HCT116 (cell line): ENCODE measurements around the gene ZBTB21. TPM values are rescaled to one million over a fixed set of nuclear protein-coding genes. Genes with fewer than 3 reads are reported as not detected.

Source experiments
- ATAC-seq: fragments of 200-7000 bp; cut with Tn5 transposase; 2 replicates; pipeline ENCODE4 v1.9.1; 2020; ENCODE audit warnings: mild to moderate bottlenecking, moderate library complexity
- BruUV-seq: library from RNA; stranded (reverse); fragments of 400-500 nt; replicated peaks from 2 replicates; lab custom pipeline; 2021; lab: Mats Ljungman, UMichigan
- CTCF ChIA-PET: fragments of 300-600 bp; sonication (Branson Sonifier 250); formaldehyde crosslinking; loops from one replicate; lab custom pipeline; 2021; ENCODE audit warnings: antibody characterized with exemption; lab: Charles Lee
- POLR2A ChIA-PET: fragments of 300-600, 350-600 bp; sonication (Branson Sonifier 250); formaldehyde crosslinking; loops from one replicate; lab custom pipeline; 2021; ENCODE audit warnings: antibody characterized with exemption; lab: Charles Lee
- RAD21 ChIA-PET, 2 experiments: fragments of 300-600 bp; sonication (Branson Sonifier 250); formaldehyde crosslinking; loops; one replicate each; lab custom pipeline; 2023; ENCODE audit warnings: low total read pairs in 2 of 2; ENCODE audit not compliant: uncharacterized antibody in 2 of 2, unreplicated experiment in 2 of 2, low non-redundant PET in 1 of 2; lab: Charles Lee
- DNase-seq: peaks from one replicate; pipeline ENCODE4 v3.0.0-alpha.2; 2010; ENCODE audit warnings: low read depth, low spot score
- H2AFZ ChIP-seq: fragments of 200-600 bp; shearing (Covaris generic), sonication (generic); 2 replicates; pipeline ENCODE4 v1.6.1; 2017; ENCODE audit warnings: low read depth, mixed run types, mixed read lengths, antibody characterized with exemption, low read length; ENCODE audit not compliant: poor library complexity, severe bottlenecking
- H3K27ac ChIP-seq: 2 replicates; pipeline ENCODE4 v1.5.1; 2012; ENCODE audit warnings: low read depth, low read length
- H3K27me3 ChIP-seq: fragments of 200-600 bp; sonication (generic); 2 replicates; pipeline ENCODE4 v1.6.1; 2016; ENCODE audit warnings: mixed run types, low read length, mixed read lengths; ENCODE audit not compliant: insufficient read depth
- H3K36me3 ChIP-seq, 2 experiments: fragments of 200-500 bp in 1 of 2; fragments of 200-600 bp in 1 of 2; sonication (Bioruptor generic) in 1 of 2; sonication (generic) in 1 of 2; 2 replicates each; pipeline versions ENCODE4 v1.5.1 to v1.6.1; 2014 to 2016; ENCODE audit warnings: low read length in 2 of 2, inconsistent platforms in 1 of 2, mixed read lengths in 1 of 2, mixed run types in 1 of 2; ENCODE audit not compliant: insufficient read depth in 2 of 2, control insufficient read depth in 1 of 2
- H3K4me1 ChIP-seq, 2 experiments: fragments of 200-600 bp in 1 of 2; sonication (generic) in 1 of 2; 2 replicates each; pipeline versions ENCODE4 v1.5.1 to v1.6.1; 2012 to 2017; ENCODE audit warnings: low read length in 2 of 2, inconsistent platforms in 1 of 2, mild to moderate bottlenecking in 1 of 2, mixed read lengths in 1 of 2, mixed run types in 1 of 2, moderate library complexity in 1 of 2; ENCODE audit not compliant: insufficient read depth in 2 of 2, control insufficient read depth in 1 of 2
- H3K4me2 ChIP-seq: fragments of 200-600 bp; sonication (generic); 2 replicates; pipeline ENCODE4 v1.6.1; 2017; ENCODE audit warnings: mixed run types, low read length, mixed read lengths
- H3K4me3 ChIP-seq, 2 experiments: fragments of 200-600 bp in 1 of 2; sonication (generic) in 1 of 2; replicated peaks in 1 of 2; 2 replicates each; pipeline ENCODE4 v1.5.1; 2011 to 2016; ENCODE audit warnings: low read length in 2 of 2, control low read depth in 1 of 2, low read depth in 1 of 2, mild to moderate bottlenecking in 1 of 2, mixed read lengths in 1 of 2, mixed run types in 1 of 2
- H3K79me2 ChIP-seq: fragments of 200-600 bp; sonication (generic); 2 replicates; pipeline ENCODE4 v1.6.1; 2017; ENCODE audit warnings: mild to moderate bottlenecking, mixed run types, low read length, moderate library complexity, mixed read lengths; ENCODE audit not compliant: insufficient read depth
- H3K9ac ChIP-seq: fragments of 200-600 bp; sonication (generic); 2 replicates; pipeline ENCODE4 v1.6.1; 2016; ENCODE audit warnings: low read length, mixed read lengths
- H3K9me2 ChIP-seq: fragments of 200-600 bp; sonication (generic), shearing (Covaris generic); 2 replicates; pipeline ENCODE4 v1.6.1; 2017; ENCODE audit warnings: mixed run types, mild to moderate bottlenecking, moderate library complexity; ENCODE audit not compliant: insufficient read depth
- H3K9me3 ChIP-seq, 2 experiments: fragments of 200-500 bp in 1 of 2; fragments of 200-600 bp in 1 of 2; sonication (Bioruptor generic) in 1 of 2; sonication (generic) in 1 of 2; 2 replicates each; pipeline ENCODE4 v1.6.1; 2014 to 2017; ENCODE audit warnings: low read length in 2 of 2, mixed read lengths in 2 of 2, inconsistent platforms in 1 of 2, low read depth in 1 of 2, mild to moderate bottlenecking in 1 of 2, mixed run types in 1 of 2, moderate library complexity in 1 of 2; ENCODE audit not compliant: control insufficient read depth in 1 of 2, insufficient read depth in 1 of 2
- H4K20me1 ChIP-seq: fragments of 200-600 bp; sonication (generic), shearing (Covaris generic); 2 replicates; pipeline ENCODE4 v1.6.1; 2017; ENCODE audit warnings: mixed run types, mild to moderate bottlenecking, moderate library complexity; ENCODE audit not compliant: insufficient read depth
- CEBPB ChIP-seq: IDR thresholded peaks from 2 replicates; pipeline ENCODE4 v1.6.1; 2012; ENCODE audit warnings: low read depth
- ELF1 ChIP-seq: IDR thresholded peaks from 2 replicates; pipeline ENCODE4 v1.6.1; 2012; ENCODE audit warnings: low read depth, borderline replicate concordance
- EZH2phosphoT487 ChIP-seq: fragments of 200-600 bp; IDR thresholded peaks from 2 replicates; pipeline ENCODE4 v1.6.1; 2018; ENCODE audit warnings: antibody characterized with exemption, borderline replicate concordance
- JUND ChIP-seq: IDR thresholded peaks from 2 replicates; pipeline ENCODE4 v1.6.1; 2012
- POLR2A ChIP-seq: IDR thresholded peaks from 2 replicates; pipeline ENCODE4 v1.7.0; 2011; ENCODE audit warnings: borderline replicate concordance; ENCODE audit not compliant: insufficient read depth, insufficient read length; ENCODE audit errors: extremely low read depth
- POLR2AphosphoS5 ChIP-seq: IDR thresholded peaks from 2 replicates; pipeline ENCODE4 v1.6.1; 2011; ENCODE audit warnings: mild to moderate bottlenecking, low read depth, low read length, moderate library complexity
- SIN3A ChIP-seq: IDR thresholded peaks from 2 replicates; pipeline ENCODE4 v1.6.1; 2012; ENCODE audit warnings: low read depth
- SRF ChIP-seq: IDR thresholded peaks from 2 replicates; pipeline ENCODE4 v1.6.1; 2012; ENCODE audit warnings: low read depth
- YY1 ChIP-seq: IDR thresholded peaks from 2 replicates; pipeline ENCODE4 v1.6.1; 2011; ENCODE audit warnings: low read length, low read depth, moderate library complexity, mild to moderate bottlenecking; ENCODE audit not compliant: insufficient replicate concordance; ENCODE audit errors: extremely low read depth
- ZFX ChIP-seq: fragments of 450-650 bp; IDR thresholded peaks from 2 replicates; pipeline ENCODE4 v1.6.1; 2017
- ZNF274 ChIP-seq: fragments of 200-500 bp; sonication (Bioruptor generic); IDR thresholded peaks from 2 replicates; pipeline ENCODE4 v1.6.1; 2014; ENCODE audit warnings: mild to moderate bottlenecking, low read depth, low read length, inconsistent platforms
- intact Hi-C: fragments of 100-400 bp; cut with micrococcal nuclease; formaldehyde crosslinking; loops from 2 replicates; pipeline ENCODE4 v1.10.0; 2022
- total RNA-seq: library from RNA; stranded (reverse); gene quantifications from one replicate; pipeline ENCODE4 v1.2.1, GENCODE V29; 2021; ENCODE audit not compliant: unreplicated experiment
- TF ChIP-seq, protein P1 (sequence below): IDR thresholded peaks from 2 replicates; pipeline ENCODE4 v1.6.1; 2011; ENCODE audit warnings: mild to moderate bottlenecking, low read length, moderate library complexity; ENCODE audit not compliant: insufficient replicate concordance; ENCODE audit errors: extremely low read depth
- TF ChIP-seq, protein P2 (sequence below): IDR thresholded peaks from 2 replicates; pipeline ENCODE4 v1.6.1; 2012; ENCODE audit warnings: low read depth
- TF ChIP-seq, protein P3 (sequence below): IDR thresholded peaks from 2 replicates; pipeline ENCODE4 v1.6.1; 2012
- TF ChIP-seq, protein P4 (sequence below): IDR thresholded peaks from 2 replicates; pipeline ENCODE4 v1.6.1; 2012

Gene ZBTB21
- total RNA-seq, 1 experiment from 2014 or later = 28.7 TPM

DNA sequence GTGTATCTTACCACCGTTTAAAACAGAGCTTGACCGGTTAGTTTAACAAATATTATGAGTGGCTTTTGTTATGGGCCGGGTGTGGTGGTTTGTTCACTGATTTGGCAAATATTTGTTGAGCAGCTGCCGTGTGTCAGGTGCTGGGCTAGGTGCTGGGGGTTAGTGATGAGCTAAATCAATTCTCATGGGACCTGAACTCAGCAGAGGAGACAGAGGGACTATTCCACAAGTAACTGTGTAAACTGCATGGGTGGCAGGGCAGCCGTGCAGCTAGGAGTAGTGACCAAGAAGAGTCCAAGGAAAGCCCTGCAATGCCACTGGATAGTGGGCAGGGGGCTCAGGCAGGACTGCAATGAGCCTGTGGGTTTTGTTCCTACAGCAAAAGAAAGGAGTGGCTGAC lies 45.1 kb downstream of the ZBTB21 start (continued):
- TF ChIP-seq, protein P1, sequence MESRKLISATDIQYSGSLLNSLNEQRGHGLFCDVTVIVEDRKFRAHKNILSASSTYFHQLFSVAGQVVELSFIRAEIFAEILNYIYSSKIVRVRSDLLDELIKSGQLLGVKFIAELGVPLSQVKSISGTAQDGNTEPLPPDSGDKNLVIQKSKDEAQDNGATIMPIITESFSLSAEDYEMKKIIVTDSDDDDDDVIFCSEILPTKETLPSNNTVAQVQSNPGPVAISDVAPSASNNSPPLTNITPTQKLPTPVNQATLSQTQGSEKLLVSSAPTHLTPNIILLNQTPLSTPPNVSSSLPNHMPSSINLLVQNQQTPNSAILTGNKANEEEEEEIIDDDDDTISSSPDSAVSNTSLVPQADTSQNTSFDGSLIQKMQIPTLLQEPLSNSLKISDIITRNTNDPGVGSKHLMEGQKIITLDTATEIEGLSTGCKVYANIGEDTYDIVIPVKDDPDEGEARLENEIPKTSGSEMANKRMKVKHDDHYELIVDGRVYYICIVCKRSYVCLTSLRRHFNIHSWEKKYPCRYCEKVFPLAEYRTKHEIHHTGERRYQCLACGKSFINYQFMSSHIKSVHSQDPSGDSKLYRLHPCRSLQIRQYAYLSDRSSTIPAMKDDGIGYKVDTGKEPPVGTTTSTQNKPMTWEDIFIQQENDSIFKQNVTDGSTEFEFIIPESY = no peak
- TF ChIP-seq, protein P2, sequence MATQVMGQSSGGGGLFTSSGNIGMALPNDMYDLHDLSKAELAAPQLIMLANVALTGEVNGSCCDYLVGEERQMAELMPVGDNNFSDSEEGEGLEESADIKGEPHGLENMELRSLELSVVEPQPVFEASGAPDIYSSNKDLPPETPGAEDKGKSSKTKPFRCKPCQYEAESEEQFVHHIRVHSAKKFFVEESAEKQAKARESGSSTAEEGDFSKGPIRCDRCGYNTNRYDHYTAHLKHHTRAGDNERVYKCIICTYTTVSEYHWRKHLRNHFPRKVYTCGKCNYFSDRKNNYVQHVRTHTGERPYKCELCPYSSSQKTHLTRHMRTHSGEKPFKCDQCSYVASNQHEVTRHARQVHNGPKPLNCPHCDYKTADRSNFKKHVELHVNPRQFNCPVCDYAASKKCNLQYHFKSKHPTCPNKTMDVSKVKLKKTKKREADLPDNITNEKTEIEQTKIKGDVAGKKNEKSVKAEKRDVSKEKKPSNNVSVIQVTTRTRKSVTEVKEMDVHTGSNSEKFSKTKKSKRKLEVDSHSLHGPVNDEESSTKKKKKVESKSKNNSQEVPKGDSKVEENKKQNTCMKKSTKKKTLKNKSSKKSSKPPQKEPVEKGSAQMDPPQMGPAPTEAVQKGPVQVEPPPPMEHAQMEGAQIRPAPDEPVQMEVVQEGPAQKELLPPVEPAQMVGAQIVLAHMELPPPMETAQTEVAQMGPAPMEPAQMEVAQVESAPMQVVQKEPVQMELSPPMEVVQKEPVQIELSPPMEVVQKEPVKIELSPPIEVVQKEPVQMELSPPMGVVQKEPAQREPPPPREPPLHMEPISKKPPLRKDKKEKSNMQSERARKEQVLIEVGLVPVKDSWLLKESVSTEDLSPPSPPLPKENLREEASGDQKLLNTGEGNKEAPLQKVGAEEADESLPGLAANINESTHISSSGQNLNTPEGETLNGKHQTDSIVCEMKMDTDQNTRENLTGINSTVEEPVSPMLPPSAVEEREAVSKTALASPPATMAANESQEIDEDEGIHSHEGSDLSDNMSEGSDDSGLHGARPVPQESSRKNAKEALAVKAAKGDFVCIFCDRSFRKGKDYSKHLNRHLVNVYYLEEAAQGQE = no peak

DNA sequence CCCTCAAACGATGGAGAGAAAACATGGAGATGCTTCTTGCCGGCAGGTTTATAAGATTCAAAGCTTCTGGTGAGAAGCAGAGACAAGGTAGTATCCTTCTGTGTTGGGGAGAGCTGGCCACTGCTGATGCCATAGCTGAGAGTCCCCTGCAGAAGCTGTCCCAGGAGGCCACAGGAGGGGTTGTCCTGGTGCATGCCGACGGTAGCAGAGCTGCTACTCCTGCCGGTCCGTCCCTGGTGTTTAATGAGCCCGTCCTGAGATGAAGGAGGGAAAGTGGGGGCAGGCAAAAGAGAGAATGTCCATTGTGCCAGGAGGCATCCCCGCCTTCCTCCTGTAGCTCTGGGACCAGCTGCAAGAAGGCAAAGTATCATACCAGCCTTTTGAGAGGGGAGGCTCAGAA lies 46.0 kb downstream of the ZBTB21 start:
- ATAC-seq (no peak), DNase-seq (no peak)
- no peaks in the 10 kb centered on the region for H4K20me1 ChIP-seq
- no peak overlapping the region for H3K4me2 ChIP-seq
- H3K9me2 ChIP-seq = no peaks in the 10 kb centered on the region
- H3K36me3 ChIP-seq = no peaks in the 10 kb centered on the region
- RAD21 ChIA-PET = no interaction called here
- no TSS peak for BruUV-seq
- CTCF ChIA-PET = no interaction called here
- H2AFZ ChIP-seq = no peak overlapping the region
- no peak overlapping the region for H3K9ac ChIP-seq
- no peak overlapping the region for H3K27ac ChIP-seq
- intact Hi-C loops = no loop called here
- no peak overlapping the region for H3K4me3 ChIP-seq
- H3K79me2 ChIP-seq = no peaks in the 10 kb centered on the region
- no peak for TF ChIP-seq POLR2A
- TF ChIP-seq YY1 = no peak
- no peak for TF ChIP-seq CEBPB
- TF ChIP-seq, protein P1 = no peak
- TF ChIP-seq ELF1 = no peak
- TF ChIP-seq ZNF274 = no peak
- no peak for TF ChIP-seq SIN3A
- TF ChIP-seq SRF = no peak
- no peak for TF ChIP-seq POLR2AphosphoS5
- TF ChIP-seq, protein P3, sequence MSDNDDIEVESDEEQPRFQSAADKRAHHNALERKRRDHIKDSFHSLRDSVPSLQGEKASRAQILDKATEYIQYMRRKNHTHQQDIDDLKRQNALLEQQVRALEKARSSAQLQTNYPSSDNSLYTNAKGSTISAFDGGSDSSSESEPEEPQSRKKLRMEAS = no peak
- no peak for TF ChIP-seq EZH2phosphoT487
- TF ChIP-seq, protein P4, sequence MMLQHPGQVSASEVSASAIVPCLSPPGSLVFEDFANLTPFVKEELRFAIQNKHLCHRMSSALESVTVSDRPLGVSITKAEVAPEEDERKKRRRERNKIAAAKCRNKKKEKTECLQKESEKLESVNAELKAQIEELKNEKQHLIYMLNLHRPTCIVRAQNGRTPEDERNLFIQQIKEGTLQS = no peak
- TF ChIP-seq JUND = no peak
- TF ChIP-seq ZFX = no peak
- TF ChIP-seq, all 23 proteins: peak for 0
- Histone ChIP-seq H3K9me3 (no peaks in the 10 kb centered on the region), H3K4me1 (peaks cover 0 to 2% of the 10 kb centered on the region in 2 experiments; a peak in 2 of 4 replicates), H3K27me3 (no peaks in the 10 kb centered on the region)
- POLR2A ChIA-PET = no interaction called here
